Large intestine (tissue), 3 donors: ENCODE results near the gene CTRL. TPM values are rescaled to one million over a fixed set of nuclear protein-coding genes. Genes with fewer than 3 reads are reported as not detected.

Experiments
- DNase-seq, 2 donors: peaks; one replicate each; pipeline versions ENCODE4 v3.0.0 to v3.0.0-alpha.2; 2013
- H3K27ac ChIP-seq: one replicate; pipeline ENCODE4 v1.5.1; 2013; ENCODE audit warnings: low read length
- H3K27me3 ChIP-seq: 2 replicates; pipeline ENCODE4 v1.6.1; 2013; ENCODE audit warnings: low read length; ENCODE audit not compliant: control insufficient read depth, insufficient read depth
- H3K36me3 ChIP-seq: 2 replicates; pipeline ENCODE4 v1.6.1; 2013; ENCODE audit warnings: low read length; ENCODE audit not compliant: control insufficient read depth, insufficient read depth
- H3K4me1 ChIP-seq: one replicate; pipeline ENCODE4 v1.6.1; 2013; ENCODE audit warnings: low read length; ENCODE audit not compliant: control insufficient read depth, insufficient read depth
- H3K4me3 ChIP-seq: one replicate; pipeline ENCODE4 v1.5.1; 2013; ENCODE audit warnings: low read length
- H3K9me3 ChIP-seq: one replicate; pipeline ENCODE4 v1.6.1; 2013; ENCODE audit warnings: mild to moderate bottlenecking, low read depth, low read length, moderate library complexity; ENCODE audit not compliant: control insufficient read depth
- WGBS: methylation state at CpG from one replicate; pipeline ENCODE4 v1.1.5; 2013; ENCODE audit warnings: low lambda C conversion rate; ENCODE audit not compliant: insufficient coverage; 5-methylcytosine and 5-hydroxymethylcytosine counted together
- polyA plus RNA-seq: library from polyadenylated mRNA; unstranded; fragments of 120-200 nt; gene quantifications from one replicate; pipeline ENCODE4 v1.2.1, GENCODE V29; 2013

Gene CTRL
- polyA plus RNA-seq, 1 donor = 0.87 TPM

- WGBS = no CpG with 5 or more reads among the region's 20 CpGs
- H3K27ac ChIP-seq = no peak overlapping the region
- no peak overlapping the region for H3K4me3 ChIP-seq
- peaks cover 10% of the 10 kb centered on the region for H3K9me3 ChIP-seq
- peaks cover 11% of the 10 kb centered on the region for H3K4me1 ChIP-seq
- DNase-seq = no peak
- H3K27me3 ChIP-seq = no peaks in the 10 kb centered on the region
- peaks cover 65% of the 10 kb centered on the region for H3K36me3 ChIP-seq
Measured at GRCh38 chr16:67946128-67946569, 14.5 kb upstream of the CTRL start.

GRCh38 chr16:67945392-67945933 lies 13.8 kb upstream of the CTRL start:
- H3K4me3 ChIP-seq = no peak overlapping the region
- DNase-seq = no peak
- WGBS = no CpG with 5 or more reads among the region's 24 CpGs
- peaks cover 11% of the 10 kb centered on the region for H3K4me1 ChIP-seq
- no peak overlapping the region for H3K27ac ChIP-seq
- H3K36me3 ChIP-seq = peaks cover 58% of the 10 kb centered on the region
- H3K9me3 ChIP-seq = peaks cover 10% of the 10 kb centered on the region
- H3K27me3 ChIP-seq = no peaks in the 10 kb centered on the region

- Histone ChIP-seq H3K9me3 (peaks cover 10% of the 10 kb centered on the region), H3K4me1 (peaks cover 11% of the 10 kb centered on the region), H3K4me3 (no peak overlapping the region), H3K27ac (no peak overlapping the region), H3K27me3 (no peaks in the 10 kb centered on the region), H3K36me3 (peaks cover 53% of the 10 kb centered on the region)
- no CpG with 5 or more reads among the region's 24 CpGs for WGBS
- no peak for DNase-seq
Measured at GRCh38 chr16:67944690-67945391, 13.2 kb upstream of the CTRL start.

GRCh38 chr16:67943619-67944504 lies 12.2 kb upstream of the CTRL start, which contains the start of gene LCAT:
Gene LCAT, minus strand, starts transcription at chr16:67944120. Its CDS starts 19 bp downstream, at chr16:67944101.
- Histone ChIP-seq H3K36me3 (peaks cover 48% of the 10 kb centered on the region), H3K27me3 (no peaks in the 10 kb centered on the region), H3K4me1 (peaks cover 11% of the 10 kb centered on the region), H3K27ac (no peak within 1 kb of the TSS), H3K4me3 (no peak within 1 kb of the TSS), H3K9me3 (peaks cover 10% of the 10 kb centered on the region)
- no CpG with 5 or more reads among the region's 23 CpGs for WGBS
- no peak for DNase-seq

- no peaks in the 10 kb centered on the region for H3K27me3 ChIP-seq
- H3K4me1 ChIP-seq = peaks cover 11% of the 10 kb centered on the region
- H3K27ac ChIP-seq = no peak overlapping the region
- WGBS = no CpG with 5 or more reads among the region's 6 CpGs
- no peak overlapping the region for H3K4me3 ChIP-seq
- DNase-seq = no peak
- H3K9me3 ChIP-seq = peaks cover 10% of the 10 kb centered on the region
- H3K36me3 ChIP-seq = peaks cover 42% of the 10 kb centered on the region
Measured at GRCh38 chr16:67943256-67943618, 11.6 kb upstream of the CTRL start.

GRCh38 chr16:67942510-67943255 lies 11.0 kb upstream of the CTRL start:
- H3K27ac ChIP-seq = no peak overlapping the region
- H3K9me3 ChIP-seq = peaks cover 10% of the 10 kb centered on the region
- no peak overlapping the region for H3K4me3 ChIP-seq
- H3K4me1 ChIP-seq = peaks cover 11% of the 10 kb centered on the region
- WGBS = no CpG with 5 or more reads among the region's 27 CpGs
- peaks cover 37% of the 10 kb centered on the region for H3K36me3 ChIP-seq
- no peaks in the 10 kb centered on the region for H3K27me3 ChIP-seq
- DNase-seq = no peak

GRCh38 chr16:67942200-67942509 lies 10.5 kb upstream of the CTRL start:
- Histone ChIP-seq H3K4me1 (peaks cover 15% of the 10 kb centered on the region), H3K9me3 (peaks cover 5% of the 10 kb centered on the region), H3K36me3 (peaks cover 31% of the 10 kb centered on the region), H3K27me3 (no peaks in the 10 kb centered on the region), H3K27ac (no peak overlapping the region), H3K4me3 (no peak overlapping the region)
- WGBS = no CpG with 5 or more reads among the region's 6 CpGs
- DNase-seq = peak in 1 of 2 donors; percentile 33

- no peaks in the 10 kb centered on the region for H3K27me3 ChIP-seq
- peaks cover under 1% of the 10 kb centered on the region for H3K9me3 ChIP-seq
- no peak overlapping the region for H3K27ac ChIP-seq
- no CpG with 5 or more reads among the region's 9 CpGs for WGBS
- H3K4me1 ChIP-seq = peaks cover 19% of the 10 kb centered on the region
- DNase-seq = no peak
- H3K4me3 ChIP-seq = no peak overlapping the region
- H3K36me3 ChIP-seq = peaks cover 26% of the 10 kb centered on the region
Measured at GRCh38 chr16:67941469-67942199, 10.0 kb upstream of the CTRL start.

- no peaks in the 10 kb centered on the region for H3K9me3 ChIP-seq
- peaks cover 19% of the 10 kb centered on the region for H3K4me1 ChIP-seq
- H3K27ac ChIP-seq = no peak overlapping the region
- WGBS = 100% methylated on average over 2 of the region's 5 CpGs
- H3K36me3 ChIP-seq = peaks cover 18% of the 10 kb centered on the region
- H3K27me3 ChIP-seq = no peaks in the 10 kb centered on the region
- no peak for DNase-seq
- no peak overlapping the region for H3K4me3 ChIP-seq
Measured at GRCh38 chr16:67940446-67941089, 8.9 kb upstream of the CTRL start.
